GM19193 (cell line): ENCODE data around the gene RELB.

Experiments
- POLR2A ChIP-seq: IDR thresholded peaks from 4 replicates; pipeline ENCODE4 v1.6.1; 2011; ENCODE audit not compliant: insufficient read depth, insufficient read length; ENCODE audit errors: extremely low read depth

RELB gene, protein sequence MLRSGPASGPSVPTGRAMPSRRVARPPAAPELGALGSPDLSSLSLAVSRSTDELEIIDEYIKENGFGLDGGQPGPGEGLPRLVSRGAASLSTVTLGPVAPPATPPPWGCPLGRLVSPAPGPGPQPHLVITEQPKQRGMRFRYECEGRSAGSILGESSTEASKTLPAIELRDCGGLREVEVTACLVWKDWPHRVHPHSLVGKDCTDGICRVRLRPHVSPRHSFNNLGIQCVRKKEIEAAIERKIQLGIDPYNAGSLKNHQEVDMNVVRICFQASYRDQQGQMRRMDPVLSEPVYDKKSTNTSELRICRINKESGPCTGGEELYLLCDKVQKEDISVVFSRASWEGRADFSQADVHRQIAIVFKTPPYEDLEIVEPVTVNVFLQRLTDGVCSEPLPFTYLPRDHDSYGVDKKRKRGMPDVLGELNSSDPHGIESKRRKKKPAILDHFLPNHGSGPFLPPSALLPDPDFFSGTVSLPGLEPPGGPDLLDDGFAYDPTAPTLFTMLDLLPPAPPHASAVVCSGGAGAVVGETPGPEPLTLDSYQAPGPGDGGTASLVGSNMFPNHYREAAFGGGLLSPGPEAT

DNA sequence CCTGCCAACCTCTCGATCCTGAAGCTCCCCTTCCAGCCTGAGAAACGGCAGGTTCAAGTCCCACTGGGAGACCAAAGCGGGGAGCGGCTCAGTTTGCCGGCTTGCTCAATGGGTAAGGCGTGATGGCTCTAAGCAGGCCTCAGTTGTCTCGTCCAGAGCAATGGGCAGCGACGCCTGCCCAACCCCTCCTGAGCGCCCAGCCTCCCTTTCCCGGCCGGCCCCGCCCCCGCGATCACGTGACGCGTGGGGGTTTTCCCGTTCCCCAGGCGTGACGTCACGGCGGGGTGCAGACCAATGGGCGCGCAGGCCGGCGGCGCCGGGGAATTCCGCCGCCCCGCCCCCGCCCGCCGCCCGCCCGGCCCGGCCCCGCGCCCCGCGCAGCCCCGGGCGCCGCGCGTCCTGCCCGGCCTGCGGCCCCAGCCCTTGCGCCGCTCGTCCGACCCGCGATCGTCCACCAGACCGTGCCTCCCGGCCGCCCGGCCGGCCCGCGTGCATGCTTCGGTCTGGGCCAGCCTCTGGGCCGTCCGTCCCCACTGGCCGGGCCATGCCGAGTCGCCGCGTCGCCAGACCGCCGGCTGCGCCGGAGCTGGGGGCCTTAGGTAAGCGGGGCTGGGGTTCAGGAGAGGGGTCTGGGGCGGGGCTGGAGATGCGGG, at the start of gene RELB:
TSS of gene RELB (plus strand) at position 378 of the 653 bp plus-strand sequence. CDS start at position 494, 116 bp downstream.
- TF ChIP-seq POLR2A, result peak; percentile 68

DNA sequence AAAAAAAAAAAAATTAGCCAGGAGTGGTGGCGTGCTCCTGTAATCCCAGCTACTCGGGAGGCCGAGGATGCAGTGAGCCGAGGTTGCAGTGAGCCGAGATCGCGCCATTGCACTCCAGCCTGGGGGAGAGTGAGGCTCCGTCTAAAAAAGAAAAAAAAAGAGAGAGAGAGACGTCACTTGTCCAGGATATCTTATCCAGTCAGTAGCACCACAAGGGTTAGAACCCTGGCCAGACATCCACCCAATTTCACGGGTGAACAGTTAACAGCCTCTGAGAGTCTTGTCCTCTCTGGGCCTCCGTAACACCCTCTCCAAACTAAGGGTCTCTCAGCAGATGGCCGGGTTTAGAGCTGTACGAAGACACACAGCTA, 47.0 kb upstream of the RELB start:
- no peak for TF ChIP-seq POLR2A

GRCh38 chr19:44954649-44955504, 46.4 kb upstream of the RELB start, which contains the start of gene CLPTM1:
CLPTM1 (plus strand) TSS chr19:44955380; CDS start chr19:44955396, 16 bp downstream.
- peak; percentile 93 for TF ChIP-seq POLR2A

GRCh38 chr19:44955505-44956439, 45.5 kb upstream of the RELB start:
- no peak for TF ChIP-seq POLR2A

GRCh38 chr19:44957526-44957925, 43.7 kb upstream of the RELB start:
- no peak for TF ChIP-seq POLR2A

DNA sequence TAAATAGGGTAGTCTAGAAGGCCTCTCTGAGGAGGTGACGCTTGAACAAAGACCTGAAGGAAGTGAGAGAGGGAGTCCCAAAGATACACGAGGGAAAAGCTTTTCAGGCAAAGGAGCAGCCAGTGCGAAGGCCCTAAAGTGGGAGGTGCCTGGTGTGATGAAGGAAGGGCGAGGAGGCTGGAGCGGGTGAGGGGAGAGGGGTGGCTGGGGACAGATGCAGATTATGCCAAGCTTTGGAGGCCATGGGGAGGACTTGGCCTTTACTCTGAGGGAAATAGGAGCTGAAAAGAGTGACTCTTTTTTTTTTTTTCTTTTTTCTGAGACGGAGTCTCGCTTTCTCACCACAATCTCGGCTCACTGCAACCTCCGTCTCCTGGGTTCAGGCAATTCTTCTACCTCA, 43.2 kb upstream of the RELB start:
- TF ChIP-seq POLR2A, result no peak

DNA sequence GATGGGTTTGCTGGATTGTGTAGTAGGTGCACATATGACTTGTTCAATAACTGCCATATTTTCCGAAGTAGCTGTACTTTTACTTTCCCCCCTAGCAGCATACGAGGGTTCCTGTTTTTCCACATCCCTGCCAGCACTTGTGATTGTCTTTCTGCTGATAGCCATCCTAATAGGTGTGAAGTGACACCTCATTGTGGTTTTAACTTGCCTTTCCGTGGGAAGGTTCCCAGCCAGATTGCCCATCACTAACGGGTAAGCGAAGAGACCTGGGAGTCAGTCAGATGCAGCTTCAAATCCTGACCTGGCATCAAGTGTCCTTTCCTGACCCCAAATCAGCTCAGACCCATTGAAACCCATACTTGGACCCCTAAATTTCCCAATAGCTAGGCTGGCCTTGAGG, 41.6 kb upstream of the RELB start:
- no peak for TF ChIP-seq POLR2A

GRCh38 chr19:44960906-44961728, 40.1 kb upstream of the RELB start:
- TF ChIP-seq POLR2A, result no peak

GRCh38 chr19:44961821-44962220, 39.4 kb upstream of the RELB start:
- no peak for TF ChIP-seq POLR2A

DNA sequence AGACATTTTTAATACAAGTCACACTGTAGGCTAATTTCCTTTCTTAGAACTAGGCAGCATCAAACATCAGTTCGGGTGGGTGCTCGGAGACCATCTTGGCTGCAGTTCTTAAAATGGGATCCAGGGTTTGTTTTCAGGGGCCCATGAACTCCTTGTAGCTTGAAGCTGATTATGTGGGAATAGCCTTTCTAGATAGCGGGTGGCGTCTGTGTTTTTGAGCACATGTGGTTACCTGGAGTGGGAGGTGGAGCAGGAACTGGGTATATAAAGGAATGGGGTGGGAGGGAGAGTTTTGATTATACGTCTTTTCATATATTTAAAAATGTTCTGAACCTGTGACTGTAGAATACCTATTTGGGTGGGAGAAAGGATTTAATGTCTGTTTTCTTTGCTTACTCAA, 33.1 kb upstream of the RELB start:
- TF ChIP-seq POLR2A, result no peak

DNA sequence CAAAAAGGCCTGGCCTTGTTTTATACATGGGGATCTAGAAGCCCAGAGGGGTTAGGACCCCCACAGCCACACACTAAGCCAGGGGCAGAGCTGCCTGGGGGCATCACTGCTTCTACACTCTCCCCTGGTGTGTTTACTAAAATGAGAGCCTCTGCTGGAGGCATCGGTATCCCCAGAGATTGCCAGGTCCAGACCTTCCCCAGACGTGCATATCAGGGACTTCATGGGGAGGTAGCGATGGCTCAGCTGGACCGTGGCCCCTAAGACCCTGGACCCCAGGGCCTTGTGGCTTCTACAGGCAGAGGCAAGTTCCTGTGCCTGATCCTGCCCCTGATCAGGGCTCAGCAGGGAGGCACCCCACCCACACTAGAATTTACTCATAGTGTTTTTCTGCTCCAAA, 32.6 kb upstream of the RELB start:
- TF ChIP-seq POLR2A, result no peak

- no peak for TF ChIP-seq POLR2A
Measured at GRCh38 chr19:44969437-44969836, 31.8 kb upstream of the RELB start.

DNA sequence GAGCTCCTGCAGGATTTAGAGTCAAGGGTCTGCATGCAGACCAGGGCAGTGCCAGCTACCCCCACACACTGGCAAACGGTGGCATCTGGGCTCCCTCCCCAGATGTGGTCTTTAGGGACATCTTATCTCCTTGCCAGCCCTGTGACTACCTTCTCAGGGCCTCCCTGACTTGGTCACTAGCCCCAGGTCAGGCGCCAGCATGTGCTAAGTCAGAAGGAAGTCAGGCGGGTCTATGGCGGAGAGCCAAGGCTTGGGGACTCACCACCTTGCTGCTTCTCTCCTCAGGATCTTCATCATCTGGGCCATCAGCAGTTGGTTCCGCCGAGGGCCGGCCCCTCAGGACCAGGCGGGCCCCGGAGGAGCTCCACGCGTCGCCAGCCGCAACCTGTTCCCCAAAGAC, 28.5 kb upstream of the RELB start:
- TF ChIP-seq POLR2A, result no peak

- TF ChIP-seq POLR2A, result no peak
Measured at GRCh38 chr19:44973982-44974735, 27.1 kb upstream of the RELB start.
